K562 (cell line): ENCODE results near the gene UNKL. TPM values are rescaled to one million over a fixed set of nuclear protein-coding genes. Genes with fewer than 3 reads are reported as not detected.

ENCODE experiments used
- ATAC-seq: fragments of 200-7000 bp; cut with Tn5 transposase; 3 replicates; pipeline ENCODE4 v1.9.1; 2020; ENCODE audit warnings: moderate library complexity
- BruUV-seq: library from RNA; stranded (reverse); fragments of 400-500 nt; replicated peaks from 2 replicates; lab custom pipeline; 2021; lab: Mats Ljungman, UMichigan
- CTCF ChIA-PET: fragments of 300-600 bp; formaldehyde crosslinking; extraction: SDS; loops from one replicate; lab custom pipeline; 2021; ENCODE audit warnings: low intra/inter-chr PET ratio; lab: Yijun Ruan, JAX
- POLR2A ChIA-PET: fragments of 300-600, 350-650 bp; sonication (Branson Sonifier 250); formaldehyde crosslinking; extraction: SDS; loops from one replicate; lab custom pipeline; 2021; ENCODE audit warnings: antibody characterized with exemption, inconsistent platforms; lab: Yijun Ruan, JAX
- DNase-seq, 4 experiments: peaks; one replicate each; pipeline versions ENCODE4 v3.0.0 to v3.0.0-alpha.2; 2011 to 2018; ENCODE audit warnings: low spot score in 3 of 4, mixed read lengths in 3 of 4; ENCODE audit errors: extremely low read depth in 1 of 4
- FAIRE-seq: peaks from 2 replicates; lab custom pipeline; 2011; peaks lifted over from hg19 to GRCh38; lab: Jason Lieb, UNC
- H2AFZ ChIP-seq: 2 replicates; pipeline ENCODE4 v1.6.0; 2011; ENCODE audit warnings: low read depth, low read length, control low read depth, inconsistent platforms
- H3K27ac ChIP-seq: fragments of 200-600 bp; 3 replicates; pipeline ENCODE4 v1.8.0; 2011; ENCODE audit warnings: low read depth, mild to moderate bottlenecking, control low read depth, inconsistent platforms, low read length, moderate library complexity, mixed read lengths; ENCODE audit errors: extremely low read depth
- H3K27me3 ChIP-seq, 2 experiments: fragments of 300-600 bp in 1 of 2; 2 replicates in 1 of 2; 3 replicates in 1 of 2; pipeline versions ENCODE4 v1.6.0 to v1.8.0; 2011; ENCODE audit warnings: inconsistent platforms in 2 of 2, low read length in 2 of 2, mild to moderate bottlenecking in 1 of 2, mixed read lengths in 1 of 2, moderate library complexity in 1 of 2; ENCODE audit not compliant: control insufficient read depth in 2 of 2, insufficient read depth in 2 of 2
- H3K36me3 ChIP-seq: fragments of 300-600 bp; 3 replicates; pipeline ENCODE4 v1.8.0; 2011; ENCODE audit warnings: mild to moderate bottlenecking, low read length, inconsistent platforms; ENCODE audit not compliant: control insufficient read depth, insufficient read depth
- H3K4me1 ChIP-seq, 2 experiments: fragments of 200-600 bp in 1 of 2; replicated peaks in 1 of 2; 2 replicates in 1 of 2; 3 replicates in 1 of 2; pipeline versions ENCODE4 v1.5.1 to v1.8.0; 2011; ENCODE audit warnings: inconsistent platforms in 2 of 2, low read length in 2 of 2, mild to moderate bottlenecking in 1 of 2, mixed read lengths in 1 of 2, moderate library complexity in 1 of 2; ENCODE audit not compliant: control insufficient read depth in 2 of 2, insufficient read depth in 2 of 2
- H3K4me2 ChIP-seq: 2 replicates; pipeline ENCODE4 v1.6.1; 2011; ENCODE audit warnings: low read length, control low read depth, inconsistent platforms, mixed read lengths; ENCODE audit not compliant: insufficient read depth
- H3K4me3 ChIP-seq: fragments of 200-600 bp; sonication (generic), shearing (Covaris generic); 2 replicates; pipeline ENCODE4 v1.5.1; 2016; ENCODE audit warnings: control low read depth, inconsistent platforms
- H3K79me2 ChIP-seq: fragments of 200-600 bp; 3 replicates; pipeline ENCODE4 v1.8.0; 2011; ENCODE audit warnings: low read length, inconsistent platforms; ENCODE audit not compliant: control insufficient read depth, insufficient read depth
- H3K9ac ChIP-seq, 2 experiments: 2 replicates each; pipeline versions ENCODE4 v1.6.0 to v1.6.1; 2011; ENCODE audit warnings: low read depth in 2 of 2, low read length in 2 of 2, control low read depth in 1 of 2, inconsistent platforms in 1 of 2, mild to moderate bottlenecking in 1 of 2, mixed read lengths in 1 of 2; ENCODE audit not compliant: insufficient read depth in 1 of 2
- H3K9me1 ChIP-seq: one replicate; pipeline ENCODE4 v1.6.0; 2011; ENCODE audit warnings: inconsistent platforms, mild to moderate bottlenecking, low read length, moderate library complexity; ENCODE audit not compliant: control insufficient read depth, insufficient read depth
- H3K9me3 ChIP-seq: replicated peaks from 2 replicates; pipeline ENCODE4 v1.5.1; 2011; ENCODE audit warnings: low read depth, low read length, inconsistent platforms; ENCODE audit not compliant: control insufficient read depth, insufficient read depth
- H4K20me1 ChIP-seq: replicated peaks from 2 replicates; pipeline ENCODE4 v1.6.1; 2011; ENCODE audit warnings: low read length, inconsistent platforms, mixed read lengths; ENCODE audit not compliant: control insufficient read depth, insufficient read depth
- HMGN3 ChIP-seq: IDR thresholded peaks from 2 replicates; pipeline ENCODE4 v1.6.1; 2011; ENCODE audit warnings: borderline replicate concordance, low read depth, mild to moderate bottlenecking, mixed read lengths, low read length; ENCODE audit not compliant: insufficient read length; ENCODE audit errors: extremely low read depth
- MAZ ChIP-seq, 2 experiments: fragments of 450-650 bp in 1 of 2; sonication (generic) in 1 of 2; formaldehyde crosslinking; IDR thresholded peaks in 1 of 2; conservative IDR thresholded peaks in 1 of 2; 2 replicates each; pipeline versions ENCODE4 v1.4.0 to v1.5.0; 2020; ENCODE audit warnings: mild to moderate bottlenecking in 1 of 2, missing genetic modification reagents in 1 of 2
- RBFOX2 ChIP-seq: fragments of 200-400 bp; formaldehyde crosslinking; IDR thresholded peaks from 2 replicates; pipeline ENCODE4 v1.6.1; 2017; ENCODE audit warnings: low read depth, mild to moderate bottlenecking, low read length, moderate library complexity
- RBM22 ChIP-seq: fragments of 200-400 bp; formaldehyde crosslinking; IDR thresholded peaks from 2 replicates; pipeline ENCODE4 v1.6.1; 2018; ENCODE audit warnings: low read length, low read depth; ENCODE audit not compliant: poor library complexity, severe bottlenecking
- ZNF217 ChIP-seq: sonication (generic); formaldehyde crosslinking; IDR thresholded peaks from 2 replicates; pipeline ENCODE4 v1.8.0; 2022; ENCODE audit warnings: mild to moderate bottlenecking, missing genetic modification reagents
- WGBS: fragments of 100-300 bp; shearing (Covaris generic); methylation state at CpG from one replicate; pipeline ENCODE4 v1.1.6; 2016; ENCODE audit warnings: low coverage, mixed read lengths; ENCODE audit not compliant: insufficient coverage; ENCODE audit errors: missing lambda C conversion rate; 5-methylcytosine and 5-hydroxymethylcytosine counted together
- in situ Hi-C: fragments of 300-500 bp; cut with MboI; formaldehyde crosslinking; loops from 4 replicates; pipeline ENCODE4 v1.15.0; 2018; ENCODE audit warnings: inconsistent platforms, mixed read lengths
- intact Hi-C: fragments of 100-400 bp; cut with micrococcal nuclease; formaldehyde crosslinking; loops from 2 replicates; pipeline ENCODE4 v1.14.2; 2022
- polyA plus RNA-seq, 8 experiments: library from polyadenylated mRNA; depleted of rRNA in 4 of 8; stranded (reverse) in 5 of 8; unstranded in 3 of 8; fragments of >200 nt; fragmentation: Nextera tagmentation in 2 of 8; fragmentation: Illumina TruSeq in 1 of 8; extraction: Ambion mirVana in 2 of 8; extraction: Trizol in 1 of 8; gene quantifications; 2 replicates each; pipeline versions ENCODE4 v1.2.1 to v1.2.3, GENCODE V29; 2011 to 2014; ENCODE audit warnings: inconsistent platforms in 1 of 8, missing spikeins in 1 of 8
- total RNA-seq, 7 experiments: library from RNA; depleted of rRNA in 6 of 7; stranded (reverse); fragments of >200 nt in 6 of 7; fragmentation: Illumina TruSeq in 2 of 7; extraction: Trizol in 2 of 7; gene quantifications; 2 replicates each; pipeline versions ENCODE4 v1.2.1 to v1.2.3, GENCODE V29; 2011 to 2021; ENCODE audit warnings: low replicate concordance in 1 of 7
- TF ChIP-seq, protein P1 (sequence below): fragments of 250-450 bp; sonication (Bioruptor Pico); IDR thresholded peaks from 2 replicates; pipeline ENCODE4 v1.6.1; 2021; ENCODE audit warnings: mild to moderate bottlenecking
- TF ChIP-seq, protein P2 (sequence below): sonication (generic); formaldehyde crosslinking; IDR thresholded peaks from 2 replicates; pipeline ENCODE4 v1.8.0; 2023; ENCODE audit warnings: mild to moderate bottlenecking, missing genetic modification reagents

The UNKL gene
- total and polyA plus RNA-seq, 9 of the 15 experiments (the other 6 are each of a cell fraction or from before 2014, with no cell fraction given), result 0.37 to 30.2 (median 5.1) TPM

DNA sequence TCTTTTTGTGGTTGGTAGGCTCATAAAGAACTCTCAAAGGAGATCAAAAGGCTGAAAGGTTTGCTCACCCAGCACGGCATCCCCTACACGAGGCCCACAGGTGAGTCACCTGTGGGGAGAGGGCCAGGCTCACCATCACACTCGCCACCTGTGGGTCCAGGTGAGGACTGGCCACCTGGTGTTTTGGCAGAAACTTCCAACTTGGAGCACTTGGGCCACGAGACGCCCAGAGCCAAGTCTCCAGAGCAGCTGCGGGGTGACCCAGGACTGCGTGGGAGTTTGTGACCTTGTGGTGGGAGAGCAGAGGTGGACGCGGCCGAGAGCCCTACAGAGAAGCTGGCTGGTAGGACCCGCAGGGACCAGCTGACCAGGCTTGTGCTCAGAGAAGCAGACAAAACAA lies 51.7 kb downstream of the UNKL start (continued):
- TF ChIP-seq, protein P1, sequence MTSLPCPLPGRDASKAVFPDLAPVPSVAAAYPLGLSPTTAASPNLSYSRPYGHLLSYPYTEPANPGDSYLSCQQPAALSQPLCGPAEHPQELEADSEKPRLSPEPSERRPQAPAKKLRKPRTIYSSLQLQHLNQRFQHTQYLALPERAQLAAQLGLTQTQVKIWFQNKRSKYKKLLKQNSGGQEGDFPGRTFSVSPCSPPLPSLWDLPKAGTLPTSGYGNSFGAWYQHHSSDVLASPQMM (CRISPR knock-in tag), result no peak
- TF ChIP-seq, protein P2, sequence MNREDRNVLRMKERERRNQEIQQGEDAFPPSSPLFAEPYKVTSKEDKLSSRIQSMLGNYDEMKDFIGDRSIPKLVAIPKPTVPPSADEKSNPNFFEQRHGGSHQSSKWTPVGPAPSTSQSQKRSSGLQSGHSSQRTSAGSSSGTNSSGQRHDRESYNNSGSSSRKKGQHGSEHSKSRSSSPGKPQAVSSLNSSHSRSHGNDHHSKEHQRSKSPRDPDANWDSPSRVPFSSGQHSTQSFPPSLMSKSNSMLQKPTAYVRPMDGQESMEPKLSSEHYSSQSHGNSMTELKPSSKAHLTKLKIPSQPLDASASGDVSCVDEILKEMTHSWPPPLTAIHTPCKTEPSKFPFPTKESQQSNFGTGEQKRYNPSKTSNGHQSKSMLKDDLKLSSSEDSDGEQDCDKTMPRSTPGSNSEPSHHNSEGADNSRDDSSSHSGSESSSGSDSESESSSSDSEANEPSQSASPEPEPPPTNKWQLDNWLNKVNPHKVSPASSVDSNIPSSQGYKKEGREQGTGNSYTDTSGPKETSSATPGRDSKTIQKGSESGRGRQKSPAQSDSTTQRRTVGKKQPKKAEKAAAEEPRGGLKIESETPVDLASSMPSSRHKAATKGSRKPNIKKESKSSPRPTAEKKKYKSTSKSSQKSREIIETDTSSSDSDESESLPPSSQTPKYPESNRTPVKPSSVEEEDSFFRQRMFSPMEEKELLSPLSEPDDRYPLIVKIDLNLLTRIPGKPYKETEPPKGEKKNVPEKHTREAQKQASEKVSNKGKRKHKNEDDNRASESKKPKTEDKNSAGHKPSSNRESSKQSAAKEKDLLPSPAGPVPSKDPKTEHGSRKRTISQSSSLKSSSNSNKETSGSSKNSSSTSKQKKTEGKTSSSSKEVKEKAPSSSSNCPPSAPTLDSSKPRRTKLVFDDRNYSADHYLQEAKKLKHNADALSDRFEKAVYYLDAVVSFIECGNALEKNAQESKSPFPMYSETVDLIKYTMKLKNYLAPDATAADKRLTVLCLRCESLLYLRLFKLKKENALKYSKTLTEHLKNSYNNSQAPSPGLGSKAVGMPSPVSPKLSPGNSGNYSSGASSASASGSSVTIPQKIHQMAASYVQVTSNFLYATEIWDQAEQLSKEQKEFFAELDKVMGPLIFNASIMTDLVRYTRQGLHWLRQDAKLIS (CRISPR knock-in tag), result no peak
- TF ChIP-seq ZNF217, result no peak

DNA sequence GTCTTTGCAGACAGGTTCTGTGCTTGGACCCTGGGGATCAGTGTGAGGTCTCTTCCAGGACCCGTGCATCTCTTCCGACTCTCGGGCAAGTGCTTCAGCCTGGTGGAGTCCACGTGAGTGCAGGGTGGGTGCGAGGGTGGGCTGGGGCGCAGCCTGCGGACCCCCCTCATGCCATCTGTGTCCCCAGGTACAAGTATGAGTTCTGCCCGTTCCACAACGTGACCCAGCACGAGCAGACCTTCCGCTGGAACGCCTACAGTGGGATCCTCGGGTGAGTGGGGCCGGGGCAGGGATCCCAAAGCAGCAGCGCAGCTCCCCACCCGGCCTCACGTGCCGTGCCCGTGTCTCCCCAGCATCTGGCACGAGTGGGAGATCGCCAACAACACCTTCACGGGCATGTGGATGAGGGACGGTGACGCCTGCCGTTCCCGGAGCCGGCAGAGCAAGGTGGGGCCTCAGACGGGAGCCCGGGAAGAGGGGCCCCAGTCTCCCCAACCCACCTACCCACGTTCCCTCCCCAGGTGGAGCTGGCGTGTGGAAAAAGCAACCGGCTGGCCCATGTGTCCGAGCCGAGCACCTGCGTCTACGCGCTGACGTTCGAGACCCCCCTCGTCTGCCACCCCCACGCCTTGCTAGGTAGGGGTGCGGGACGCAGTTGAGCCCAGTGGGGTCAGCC lies 52.7 kb downstream of the UNKL start:
- peaks cover 17% of the 10 kb centered on the region for H3K79me2 ChIP-seq
- intact Hi-C loops (no loop called here), in situ Hi-C loops (no loop called here)
- H3K4me3 ChIP-seq, result no peak overlapping the region
- POLR2A ChIA-PET, result interaction anchor here (0.7 to 8.1 kb wide), 2 partner anchors 17 to 85 kb away, joined by 3 to 73 read pairs; no protein-coding TSS in a partner anchor
- ATAC-seq (no peak), DNase-seq (no peak), FAIRE-seq (no peak)
- H3K27ac ChIP-seq, result no peak overlapping the region
- H3K4me1 ChIP-seq, result peaks cover 0 to 56% of the 10 kb centered on the region in 2 experiments; a peak in 3 of 5 replicates
- H3K36me3 ChIP-seq, result peaks cover 68% of the 10 kb centered on the region; the same call in 2 of the 3 replicates
- H2AFZ ChIP-seq, result no peak overlapping the region
- WGBS, result 98% methylated on average over 25 of the region's 43 CpGs
- CTCF ChIA-PET, result no interaction called here
- H4K20me1 ChIP-seq, result 0 out of 2 replicates have a peak, but pooled peaks cover 12% of the 10 kb centered on the region
- H3K4me2 ChIP-seq, result no peak overlapping the region
- no peaks in the 10 kb centered on the region for H3K9me1 ChIP-seq
- BruUV-seq, result no TSS peak
- H3K27me3 ChIP-seq, result no peaks in the 10 kb centered on the region
- H3K9ac ChIP-seq, result no peak overlapping the region; a peak in 1 of 4 replicates
- no peaks in the 10 kb centered on the region for H3K9me3 ChIP-seq
- TF ChIP-seq HMGN3 (peak; percentile 9), RBM22 (peak; percentile 75), MAZ (CRISPR knock-in tag; conservative IDR thresholded peaks at IDR 0.05 in 1 of 2, IDR thresholded peaks at IDR 0.05 in 1 of 2) (no peak), RBFOX2 (peak; percentile 38; the same call in 1 of the 2 replicates)
